ENCODE data around the gene BCAS3. TPM values are rescaled to one million over a fixed set of nuclear protein-coding genes. Genes with fewer than 3 reads are reported as not detected.
"Not testable (repeated sequence)": the region's sequence is repeated elsewhere in the genome, so short reads cannot be mapped to it uniquely, and the experiment has no call there.

The BCAS3 gene
- total RNA-seq, 1 experiment from 2014 or later = 9.3 TPM

DNA sequence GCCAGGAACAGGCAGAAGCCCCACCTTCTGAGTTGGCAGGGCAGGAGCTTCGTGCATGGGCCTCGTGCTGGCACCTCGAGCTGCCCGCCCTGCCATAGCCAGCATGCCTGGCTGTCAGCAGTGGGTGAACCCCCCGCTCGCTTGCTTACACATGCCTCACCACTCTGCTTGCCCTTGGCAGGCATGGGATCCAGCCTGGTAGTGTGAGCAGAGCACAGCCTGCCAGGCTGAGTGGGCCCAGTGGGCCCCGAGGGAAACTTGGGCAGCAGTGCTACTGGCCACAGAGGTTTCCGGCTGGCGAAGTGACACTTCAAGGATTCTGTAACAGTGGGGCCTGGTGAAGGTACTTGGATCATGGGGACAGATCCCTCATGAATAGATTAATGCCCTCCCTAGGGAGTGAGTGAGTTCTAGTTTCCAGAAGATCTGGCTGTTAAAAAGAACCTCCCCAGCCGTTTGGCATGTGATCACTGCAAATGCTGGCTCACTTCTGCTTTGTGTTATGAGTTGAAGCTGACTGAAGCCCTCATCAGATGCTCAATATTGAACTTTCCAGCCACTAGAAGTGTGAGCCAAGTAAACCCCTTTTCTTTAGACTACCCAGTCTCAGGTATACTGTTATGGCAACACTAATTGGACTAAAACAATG lies 114.7 kb downstream of the BCAS3 start:
- DNase-seq (ENCODE audit: low read depth) = no peak

- DNase-seq (ENCODE audit: low read depth) = no peak
Measured at GRCh38 chr17:60798576-60798975, 120.9 kb downstream of the BCAS3 start.

GRCh38 chr17:60802377-60802776 lies 124.7 kb downstream of the BCAS3 start:
- DNase-seq (ENCODE audit: low read depth) = no peak

DNA sequence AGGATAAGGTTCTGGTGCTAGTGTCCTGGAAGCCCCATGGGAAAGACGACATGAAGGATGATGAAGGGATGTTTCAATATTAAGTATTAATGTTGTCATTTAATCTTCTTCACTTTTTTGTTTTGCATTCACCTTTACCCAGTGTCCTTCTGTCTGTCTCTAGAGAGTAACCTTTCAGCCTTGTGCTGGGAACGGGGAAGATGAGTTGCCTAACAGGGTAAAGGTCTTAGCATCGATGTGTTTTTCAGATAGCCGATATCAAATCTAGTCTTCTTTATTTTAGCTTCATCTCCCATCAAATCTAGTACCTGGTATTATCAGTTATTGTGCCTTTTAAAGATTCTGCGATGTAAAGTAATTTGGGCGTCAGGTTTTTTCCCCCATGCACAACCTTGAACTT lies 125.4 kb downstream of the BCAS3 start:
- DNase-seq (ENCODE audit: low read depth) = no peak

DNA sequence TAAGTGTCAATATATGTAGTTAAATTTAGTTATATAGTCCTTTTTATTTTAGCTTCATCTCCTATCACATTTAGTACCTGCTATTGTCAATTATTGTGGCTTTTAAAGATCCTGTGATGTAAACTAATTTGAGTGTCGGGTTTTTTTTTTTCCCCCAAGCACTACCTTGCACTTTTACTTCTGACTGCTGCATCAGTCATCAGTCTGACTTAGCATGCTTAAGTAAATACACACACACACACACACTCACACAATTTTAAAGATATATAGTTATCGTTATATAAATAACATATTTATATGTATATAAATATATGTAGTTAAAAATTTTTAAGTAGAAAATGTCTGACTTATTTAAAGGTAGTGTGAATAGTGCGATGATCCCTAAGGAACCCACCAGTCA lies 127.2 kb downstream of the BCAS3 start:
- DNase-seq (ENCODE audit: low read depth) = no peak

- DNase-seq (ENCODE audit: low read depth) = no peak
Measured at GRCh38 chr17:60809421-60809820, 131.8 kb downstream of the BCAS3 start.

DNA sequence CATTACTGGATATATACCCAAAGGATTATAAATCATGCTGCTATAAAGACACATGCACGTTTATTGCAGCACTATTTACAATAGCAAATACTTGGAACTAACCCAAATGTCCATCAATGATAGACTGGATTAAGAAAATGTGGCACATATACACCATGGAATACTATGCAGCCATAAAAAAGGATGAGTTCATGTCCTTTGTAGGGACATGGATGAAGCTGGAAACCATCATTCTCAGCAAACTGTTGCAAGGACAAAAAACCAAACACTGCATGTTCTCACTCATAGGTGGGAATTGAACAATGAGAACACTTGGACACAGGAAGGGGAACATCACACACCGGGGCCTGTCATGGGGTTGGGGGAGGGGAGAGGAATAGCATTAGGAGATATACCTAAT lies 137.3 kb downstream of the BCAS3 start:
- not testable (repeated sequence) for DNase-seq (ENCODE audit: low read depth)

- peak; percentile 87 for DNase-seq (ENCODE audit: low read depth)
Measured at GRCh38 chr17:60817192-60817591, 139.5 kb downstream of the BCAS3 start.

DNA sequence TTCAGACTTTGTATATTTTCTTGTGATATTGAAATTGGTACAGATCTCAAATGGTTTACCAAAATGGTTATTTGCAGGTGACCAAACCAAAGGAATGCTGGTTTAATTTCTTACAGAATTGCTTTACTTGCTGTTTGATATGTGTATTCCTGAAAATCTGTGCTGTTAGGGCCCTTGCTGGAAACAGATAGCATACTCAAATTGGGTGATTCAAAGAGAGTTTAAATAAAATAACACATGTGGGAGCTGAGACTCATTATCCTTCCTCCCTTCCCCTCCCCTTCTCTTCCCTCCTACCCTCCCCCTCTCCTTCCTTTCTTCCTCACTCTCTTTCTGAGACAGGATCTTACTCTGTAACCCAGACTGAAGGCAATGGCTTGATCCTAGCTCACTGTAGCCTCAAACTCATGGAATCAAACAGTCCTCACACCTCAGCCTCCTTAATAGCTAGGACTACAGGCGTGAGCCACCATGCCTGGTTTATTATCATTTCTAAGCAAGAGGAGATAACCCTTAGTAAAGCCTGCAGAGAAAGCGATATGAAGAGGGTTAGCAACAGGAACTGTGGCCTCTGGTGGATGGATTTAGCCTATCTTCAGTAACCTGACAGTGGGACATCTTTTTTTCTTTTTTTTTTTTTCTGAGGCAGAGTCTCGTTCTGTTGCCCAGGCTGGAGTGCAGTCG lies 141.9 kb downstream of the BCAS3 start:
- DNase-seq (ENCODE audit: low read depth) = no peak

DNA sequence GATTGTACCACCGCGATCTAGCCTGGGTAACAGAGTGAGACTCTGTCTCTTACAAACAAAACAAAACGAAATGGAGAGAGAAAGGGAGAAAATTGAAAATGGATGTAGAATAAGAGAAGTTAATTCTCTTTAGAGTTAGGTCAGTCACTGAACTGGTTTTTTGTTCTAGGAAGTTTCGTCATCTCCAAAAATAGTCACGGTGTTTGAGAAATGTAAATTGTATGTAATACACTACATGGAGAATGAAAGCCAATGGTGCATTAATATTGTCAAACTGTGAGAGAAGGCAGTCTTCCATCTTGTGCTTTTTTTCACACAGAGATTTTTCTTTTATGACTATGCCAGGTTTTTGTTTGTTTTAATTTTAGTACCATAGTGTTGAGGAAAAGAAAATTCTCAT lies 145.9 kb downstream of the BCAS3 start:
- DNase-seq (ENCODE audit: low read depth) = no peak

- no peak for DNase-seq (ENCODE audit: low read depth)
Measured at GRCh38 chr17:60825351-60825750, 147.7 kb downstream of the BCAS3 start.

GRCh38 chr17:60827943-60828342 lies 150.3 kb downstream of the BCAS3 start:
- no peak for DNase-seq (ENCODE audit: low read depth)

DNA sequence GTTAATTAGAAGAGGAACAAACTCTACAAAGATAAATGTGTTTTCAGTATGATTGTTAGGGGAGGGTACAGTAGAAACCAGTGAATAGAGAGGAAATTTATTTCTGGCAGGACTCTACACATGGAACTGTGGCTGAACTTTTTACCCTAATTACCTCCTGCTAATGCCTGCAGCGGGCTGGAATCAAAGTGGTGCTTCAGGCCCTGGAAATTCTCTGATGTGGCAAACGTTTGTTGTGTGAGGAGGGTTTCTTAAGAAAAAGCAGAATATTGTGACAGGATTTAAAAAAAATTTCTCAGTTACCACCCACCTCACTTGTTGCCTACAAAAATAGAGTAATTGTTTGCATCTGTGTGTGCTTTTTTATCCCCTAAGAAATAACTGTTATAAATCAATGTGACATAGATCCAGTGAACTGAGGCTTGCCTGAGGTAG lies 154.5 kb downstream of the BCAS3 start:
- peak; percentile 35 for DNase-seq (ENCODE audit: low read depth)

DNA sequence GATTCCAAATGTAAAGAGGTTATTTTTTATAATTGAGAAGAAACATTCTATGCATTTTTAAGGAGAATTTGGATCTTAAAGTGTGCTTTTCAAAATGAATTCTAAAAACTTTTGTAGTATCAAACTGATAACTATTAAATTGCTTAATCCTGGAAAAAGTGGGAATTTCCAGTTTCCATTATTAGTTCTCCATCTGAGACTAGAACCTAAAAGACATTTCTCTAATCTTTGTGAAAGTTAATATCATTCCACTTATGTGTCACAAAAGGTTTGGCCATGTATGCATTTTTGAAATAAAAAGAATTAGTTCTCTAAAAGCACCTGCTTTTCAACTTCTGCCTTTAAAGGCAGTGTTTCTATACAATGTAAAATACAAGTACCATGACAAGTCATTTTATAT lies 155.0 kb downstream of the BCAS3 start:
- DNase-seq (ENCODE audit: low read depth) = no peak

DNA sequence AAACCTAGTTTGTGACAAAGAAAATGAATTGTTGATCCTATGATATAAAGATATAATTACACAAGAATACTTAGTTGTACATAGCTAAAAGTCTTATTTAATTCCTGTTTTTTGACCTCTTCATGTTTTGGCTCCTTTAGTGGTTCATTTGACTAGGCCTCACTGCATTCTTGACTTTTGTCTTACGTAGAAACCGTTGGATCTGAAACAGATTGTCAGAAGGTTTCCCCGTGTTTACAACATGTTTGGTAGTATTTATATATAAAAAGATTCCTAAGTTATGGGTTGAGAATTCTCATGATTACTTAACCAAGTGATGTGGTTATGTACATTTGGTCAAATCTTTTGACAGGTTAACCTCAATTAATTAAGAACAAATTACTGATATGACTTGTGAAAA lies 162.8 kb downstream of the BCAS3 start:
- no peak for DNase-seq (ENCODE audit: low read depth)

DNA sequence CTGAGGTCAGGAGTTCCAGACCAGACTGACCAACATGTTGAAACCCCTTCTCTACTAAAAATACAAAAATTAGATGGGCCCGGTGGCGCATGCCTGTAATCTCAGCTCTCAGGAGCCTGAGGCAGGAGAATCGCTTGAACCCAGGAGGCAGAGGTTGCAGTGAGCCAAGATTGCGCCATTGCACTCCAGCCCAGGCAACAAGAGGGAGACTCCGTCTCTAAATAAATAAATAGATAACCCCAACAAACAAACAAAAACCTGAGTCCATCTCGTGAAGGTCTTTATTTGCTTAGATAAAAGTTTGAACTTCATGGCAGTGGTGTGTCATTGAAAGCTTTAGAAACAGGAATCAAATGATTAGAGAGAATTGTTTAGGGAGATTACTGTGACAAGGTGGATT lies 167.4 kb downstream of the BCAS3 start:
- no peak for DNase-seq (ENCODE audit: low read depth)

DNA sequence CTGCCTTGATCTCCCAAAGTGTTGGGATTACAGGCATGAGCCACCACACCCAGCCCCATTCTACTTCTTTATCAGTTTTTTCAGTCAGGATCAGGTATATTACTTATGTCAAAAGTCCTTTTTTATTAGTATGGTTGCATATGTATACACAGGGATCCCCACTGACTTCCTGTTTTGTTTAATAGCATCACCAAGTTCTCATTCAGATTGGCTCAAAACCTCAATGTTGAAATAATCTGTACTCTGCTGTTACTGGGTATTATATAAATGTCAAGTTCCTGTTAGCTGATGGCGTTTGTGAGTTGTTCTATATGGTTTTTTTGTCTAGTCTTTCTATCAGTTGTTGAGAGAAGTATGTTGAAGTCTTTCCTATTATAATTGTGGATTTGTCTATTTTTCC lies 168.5 kb downstream of the BCAS3 start:
- no peak for DNase-seq (ENCODE audit: low read depth)

DNA sequence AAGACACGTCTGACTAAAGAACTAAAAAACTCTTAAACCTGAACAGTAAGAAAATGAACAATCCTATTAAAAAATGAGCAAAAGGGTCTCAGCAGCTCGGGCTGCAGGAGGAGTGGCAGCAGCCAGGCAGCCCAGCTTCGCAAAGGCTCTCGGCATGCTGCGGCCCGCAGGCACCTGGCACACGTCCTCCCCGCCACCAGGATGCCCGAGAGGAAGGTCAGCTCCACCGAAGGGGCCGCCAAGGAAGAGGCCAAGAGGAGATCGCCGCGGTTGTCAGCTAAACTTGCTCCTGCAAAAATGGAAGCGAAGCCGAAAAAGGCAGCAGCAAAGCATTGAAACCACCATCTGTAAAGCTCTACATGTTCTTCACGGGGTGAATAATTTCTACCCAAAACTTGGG lies 173.5 kb downstream of the BCAS3 start:
- DNase-seq (ENCODE audit: low read depth) = no peak

DNA sequence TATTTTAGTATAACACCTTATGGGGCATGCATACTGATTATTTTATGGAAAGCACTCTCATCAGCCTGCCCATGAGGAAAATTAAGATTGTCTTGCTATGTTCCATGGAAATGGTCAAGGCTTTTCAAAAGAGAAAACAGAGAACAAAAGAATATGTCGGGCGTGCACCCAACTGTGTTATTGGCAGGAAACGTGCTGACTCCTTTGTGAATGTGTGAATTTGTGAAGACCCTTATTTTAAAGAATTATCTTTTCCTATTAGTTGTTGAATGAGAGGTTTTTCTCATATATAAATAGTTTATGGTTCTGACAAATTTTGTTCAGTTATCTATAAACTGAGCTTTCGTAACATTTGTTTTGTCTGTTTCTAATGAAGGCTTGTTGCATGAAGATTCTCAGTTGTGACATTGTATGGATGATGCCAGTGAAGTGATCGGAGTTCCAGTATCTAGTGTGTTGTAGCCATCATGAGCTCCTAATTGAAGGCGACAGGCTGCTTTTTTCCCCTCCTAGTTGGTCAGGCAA lies 180.0 kb downstream of the BCAS3 start:
- DNase-seq (ENCODE audit: low read depth) = no peak

- no peak for DNase-seq (ENCODE audit: low read depth)
Measured at GRCh38 chr17:60862482-60862881, 184.8 kb downstream of the BCAS3 start.

DNA sequence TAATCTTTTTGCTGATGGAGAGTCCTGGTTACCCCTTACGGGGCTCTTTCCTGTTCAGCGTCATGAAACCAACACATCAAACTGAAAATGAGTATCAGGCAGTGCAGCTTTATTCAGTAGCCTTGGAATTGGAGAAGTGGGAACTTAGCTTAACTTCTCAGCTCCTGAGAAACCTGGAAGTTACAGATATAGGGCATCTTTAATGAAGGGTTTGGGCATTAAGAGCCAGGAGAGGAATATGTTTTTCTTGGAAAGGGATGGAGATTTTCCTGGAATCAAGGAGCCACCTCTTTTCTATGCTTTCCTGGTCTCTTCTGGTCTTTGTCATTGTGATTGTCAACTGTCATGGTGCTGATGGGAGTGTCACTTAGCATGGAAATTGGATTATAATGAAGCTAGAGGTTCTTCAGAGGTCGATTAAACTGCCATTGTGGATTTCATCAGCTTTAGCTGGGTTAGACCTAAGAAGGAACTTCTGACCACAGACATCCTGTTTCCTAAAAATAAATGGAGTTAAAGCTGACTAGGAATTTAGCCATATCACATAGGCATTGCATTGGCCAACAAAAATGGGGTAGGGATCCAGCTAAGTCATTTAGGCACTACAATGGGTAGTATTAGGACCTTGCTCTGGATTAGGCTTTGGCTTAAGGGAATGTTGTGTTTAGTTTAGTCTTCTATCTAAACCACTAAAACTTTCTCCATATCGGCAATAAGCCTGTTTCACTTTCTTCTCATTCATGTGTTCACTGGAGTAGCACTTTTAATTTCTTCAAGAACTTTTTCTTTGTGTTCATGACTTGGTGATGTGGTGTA lies 186.4 kb downstream of the BCAS3 start:
- DNase-seq (ENCODE audit: low read depth) = peak; percentile 16

GRCh38 chr17:60864708-60865005 lies 187.0 kb downstream of the BCAS3 start:
- DNase-seq (ENCODE audit: low read depth) = no peak

GRCh38 chr17:60874772-60875171 lies 197.1 kb downstream of the BCAS3 start:
- no peak for DNase-seq (ENCODE audit: low read depth)
